Duodenal mucosa (tissue), 2 donors: Measurements from ENCODE around the gene AZGP1.
"Not testable (repeated sequence)": the region's sequence is repeated elsewhere in the genome, so short reads cannot be mapped to it uniquely, and the experiment has no call there.

ENCODE experiments used
- H3K27ac ChIP-seq: one replicate; pipeline ENCODE4 v1.7.0; 2013; ENCODE audit warnings: low read depth, low read length
- H3K27me3 ChIP-seq, 2 donors: one replicate each; pipeline ENCODE4 v1.7.0; 2013; ENCODE audit warnings: low read length in 2 of 2, control low read depth in 1 of 2; ENCODE audit not compliant: insufficient read depth in 2 of 2, control insufficient read depth in 1 of 2
- H3K36me3 ChIP-seq, 2 donors: one replicate each; pipeline ENCODE4 v1.7.0; 2013; ENCODE audit warnings: low read length in 2 of 2, control low read depth in 1 of 2; ENCODE audit not compliant: insufficient read depth in 2 of 2, control insufficient read depth in 1 of 2
- H3K4me1 ChIP-seq, 2 donors: one replicate each; pipeline ENCODE4 v1.7.0; 2013; ENCODE audit warnings: low read length in 2 of 2, control low read depth in 1 of 2; ENCODE audit not compliant: insufficient read depth in 2 of 2, control insufficient read depth in 1 of 2
- H3K4me3 ChIP-seq, 2 donors: one replicate each; pipeline ENCODE4 v1.7.0; 2013; ENCODE audit warnings: low read length in 2 of 2, low read depth in 1 of 2
- H3K9ac ChIP-seq, 2 donors: one replicate each; pipeline ENCODE4 v1.7.0; 2013; ENCODE audit warnings: low read length in 2 of 2, low read depth in 1 of 2
- H3K9me3 ChIP-seq, 2 donors: one replicate each; pipeline ENCODE4 v1.7.0; 2013; ENCODE audit warnings: low read length in 2 of 2, control low read depth in 1 of 2; ENCODE audit not compliant: control insufficient read depth in 1 of 2

The AZGP1 gene

DNA sequence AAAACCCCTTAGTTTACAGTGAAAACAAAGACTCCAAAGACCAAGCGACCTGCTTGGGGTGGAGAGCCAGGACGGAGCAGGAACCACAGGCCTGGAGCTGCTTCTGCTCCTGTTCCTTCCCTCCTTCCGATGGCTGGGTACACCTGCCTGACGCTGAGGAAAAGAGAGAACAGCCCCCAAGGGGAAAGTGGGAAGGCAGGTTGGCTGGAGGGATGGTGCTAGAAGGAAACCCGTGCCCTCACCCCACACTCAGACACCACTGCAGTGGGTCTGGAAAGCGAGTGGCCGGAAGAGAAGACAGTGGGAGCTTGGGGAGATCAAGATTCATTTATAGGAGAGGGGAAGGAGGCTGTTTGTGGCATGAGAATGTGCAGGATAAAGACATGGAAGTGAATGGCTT, 5.2 kb upstream of the AZGP1 start:
- not testable (repeated sequence) for H3K36me3 ChIP-seq, H3K27ac ChIP-seq, H3K27me3 ChIP-seq, H3K4me3 ChIP-seq, H3K9ac ChIP-seq, H3K9me3 ChIP-seq, H3K4me1 ChIP-seq

DNA sequence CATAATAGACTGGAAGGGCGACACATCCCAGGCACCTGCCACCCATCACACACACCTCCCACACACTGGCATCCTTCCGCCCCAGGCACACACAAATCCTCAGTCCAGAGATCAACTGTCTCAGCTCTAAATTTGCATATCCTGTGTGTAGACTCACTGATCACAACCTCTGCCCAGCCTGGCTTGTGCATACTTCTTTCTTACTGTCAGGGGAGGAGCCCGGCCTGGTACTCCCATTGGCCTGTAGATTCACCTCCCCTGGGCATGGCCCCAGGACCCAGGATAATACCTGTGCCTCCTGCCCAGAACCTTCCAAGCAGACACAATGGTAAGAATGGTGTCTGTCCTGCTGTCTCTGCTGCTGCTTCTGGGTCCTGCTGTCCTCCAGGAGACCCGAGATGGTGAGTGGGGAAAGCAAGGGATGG, 4.6 kb upstream of the AZGP1 start:
- H3K27me3 ChIP-seq, H3K9ac ChIP-seq, H3K4me3 ChIP-seq, H3K27ac ChIP-seq, H3K36me3 ChIP-seq, H3K4me1 ChIP-seq, H3K9me3 ChIP-seq: not testable (repeated sequence)

DNA sequence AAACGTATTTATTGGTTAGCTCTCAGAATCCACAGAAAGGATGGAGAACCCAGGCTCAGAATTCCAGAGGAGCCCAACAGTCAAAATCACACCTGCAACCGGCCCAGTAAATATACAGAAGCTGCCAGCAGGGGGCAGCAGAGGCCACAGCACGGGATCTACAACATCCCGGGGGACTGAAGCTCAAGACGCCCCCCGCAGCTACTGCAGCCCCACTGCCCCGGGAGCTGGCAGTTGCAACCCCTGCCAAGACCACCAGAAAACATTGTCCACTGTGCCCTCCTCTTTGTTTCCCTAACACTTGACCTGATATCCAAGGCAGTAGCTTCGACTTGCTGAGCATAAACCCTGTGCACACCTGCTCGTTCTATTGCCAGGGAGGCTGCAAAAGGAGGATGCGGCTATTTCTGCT, 4.0 kb upstream of the AZGP1 start:
- H3K36me3 ChIP-seq, H3K4me1 ChIP-seq, H3K9ac ChIP-seq, H3K27ac ChIP-seq, H3K4me3 ChIP-seq, H3K27me3 ChIP-seq, H3K9me3 ChIP-seq: not testable (repeated sequence)

DNA sequence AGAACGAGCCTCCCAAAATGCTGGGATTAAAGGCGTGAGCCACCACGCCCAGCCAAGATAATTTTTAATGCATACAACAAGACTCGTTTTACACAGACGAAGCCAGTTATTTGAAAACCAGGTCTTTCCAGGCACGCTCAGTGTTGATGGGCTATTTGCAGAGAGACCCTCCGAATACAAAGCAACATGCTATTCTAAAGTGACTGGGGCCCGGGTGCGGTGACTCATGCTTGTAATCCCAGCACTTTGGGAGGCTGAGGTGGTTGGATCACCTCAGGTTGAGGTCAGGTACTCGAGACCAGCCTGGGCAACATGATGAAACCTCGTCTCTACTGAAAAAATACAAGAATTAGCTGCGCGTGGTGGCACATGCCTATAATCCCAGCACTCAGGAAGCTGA, 795 bp upstream of the AZGP1 start:
- Histone ChIP-seq H3K4me3 (no peak overlapping the region), H3K27ac (no peak overlapping the region), H3K9me3 (no peaks in the 10 kb centered on the region), H3K9ac (no peak overlapping the region), H3K4me1 (peaks cover 7% of the 10 kb centered on the region in 2 donors), H3K36me3 (no peaks in the 10 kb centered on the region), H3K27me3 (no peaks in the 10 kb centered on the region)

DNA sequence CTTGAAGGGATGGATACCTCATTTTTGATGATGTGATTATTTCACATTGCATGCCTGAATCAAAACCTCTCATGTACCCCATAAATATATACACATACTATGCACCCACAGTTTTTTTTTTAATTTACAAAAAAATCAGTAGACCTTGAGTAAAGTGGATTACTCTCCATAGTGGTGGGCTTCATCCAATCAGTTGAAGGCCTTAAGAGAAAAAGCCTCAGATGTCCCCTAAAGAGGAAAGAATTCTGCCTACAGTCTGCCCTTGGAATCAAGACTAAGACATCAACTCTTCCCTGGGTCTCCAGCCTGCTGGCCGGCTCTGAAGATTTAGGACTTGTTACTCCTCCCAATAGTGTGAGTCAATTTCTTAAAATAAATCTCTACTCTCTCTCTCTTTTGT, 1.1 kb downstream of the AZGP1 start:
- Histone ChIP-seq H3K9ac (no peak overlapping the region), H3K27me3 (no peaks in the 10 kb centered on the region), H3K36me3 (no peaks in the 10 kb centered on the region), H3K4me1 (peaks cover 7% of the 10 kb centered on the region in 2 donors), H3K9me3 (no peaks in the 10 kb centered on the region), H3K4me3 (no peak overlapping the region), H3K27ac (no peak overlapping the region)

- not testable (repeated sequence) for H3K4me1 ChIP-seq, H3K9me3 ChIP-seq, H3K9ac ChIP-seq, H3K27ac ChIP-seq, H3K36me3 ChIP-seq, H3K27me3 ChIP-seq, H3K4me3 ChIP-seq
These were observed 2.0 kb downstream of the AZGP1 start for GRCh38 chr7:99973817-99974216.

- Histone ChIP-seq H3K9ac (no peak overlapping the region), H3K4me1 (peaks cover under 1 to 2% of the 10 kb centered on the region in 2 donors), H3K9me3 (no peaks in the 10 kb centered on the region), H3K27me3 (no peaks in the 10 kb centered on the region), H3K4me3 (no peak overlapping the region), H3K36me3 (peaks cover 0 to 3% of the 10 kb centered on the region in 2 donors), H3K27ac (no peak overlapping the region)
These were observed 4.6 kb downstream of the AZGP1 start for GRCh38 chr7:99971242-99971641.

GRCh38 chr7:99969813-99970212, 6.0 kb downstream of the AZGP1 start:
- H3K9ac ChIP-seq, H3K9me3 ChIP-seq, H3K4me1 ChIP-seq, H3K27me3 ChIP-seq, H3K4me3 ChIP-seq, H3K27ac ChIP-seq, H3K36me3 ChIP-seq: not testable (repeated sequence)

DNA sequence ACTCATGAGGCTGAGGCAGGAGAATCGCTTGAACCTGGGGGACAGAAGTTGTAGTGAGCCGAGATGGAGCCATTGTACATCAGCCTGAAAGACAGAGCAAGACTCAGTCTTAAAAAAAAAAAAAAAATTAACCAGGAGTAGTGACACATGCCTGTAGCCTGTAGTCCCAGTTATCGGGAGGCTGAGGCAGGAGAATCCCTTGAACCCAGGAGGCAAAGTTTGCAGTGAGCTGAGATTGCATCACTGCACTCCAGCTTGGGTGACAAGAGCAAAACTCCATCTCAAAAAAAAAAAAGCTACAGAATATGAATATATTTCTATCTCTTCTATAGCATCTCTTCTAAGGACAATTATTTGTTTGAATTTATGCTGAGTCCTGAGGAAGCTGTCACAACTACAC, 6.5 kb downstream of the AZGP1 start:
- Histone ChIP-seq H3K9ac (no peak overlapping the region), H3K27ac (no peak overlapping the region), H3K4me1 (no peaks in the 10 kb centered on the region), H3K36me3 (peaks cover 0 to 3% of the 10 kb centered on the region in 2 donors), H3K4me3 (no peak overlapping the region), H3K9me3 (no peaks in the 10 kb centered on the region), H3K27me3 (peaks cover 0 to 3% of the 10 kb centered on the region in 2 donors)

- H3K4me3 ChIP-seq: no peak overlapping the region
- H3K27me3 ChIP-seq: peaks cover 0 to 6% of the 10 kb centered on the region in 2 donors
- H3K27ac ChIP-seq: no peak overlapping the region
- no peaks in the 10 kb centered on the region for H3K4me1 ChIP-seq
- H3K36me3 ChIP-seq: no peaks in the 10 kb centered on the region
- H3K9ac ChIP-seq: no peak overlapping the region
- H3K9me3 ChIP-seq: no peaks in the 10 kb centered on the region
These were observed 17.1 kb downstream of the AZGP1 start for GRCh38 chr7:99958564-99959227.

- Histone ChIP-seq H3K27ac (no peak overlapping the region), H3K4me3 (no peak overlapping the region), H3K36me3 (no peaks in the 10 kb centered on the region), H3K27me3 (peaks cover 0 to 3% of the 10 kb centered on the region in 2 donors), H3K9me3 (peaks cover 2 to 4% of the 10 kb centered on the region in 2 donors), H3K4me1 (no peaks in the 10 kb centered on the region), H3K9ac (no peak overlapping the region)
These were observed 20.6 kb downstream of the AZGP1 start for GRCh38 chr7:99955247-99955646.
